A673 (cell line): ENCODE results near the gene EPN1.

Experiments
- EZH2 ChIP-seq: fragments of 200-600 bp; sonication (generic); IDR thresholded peaks from 2 replicates; pipeline ENCODE4 v1.6.1; 2017; ENCODE audit warnings: borderline replicate concordance, low read depth, mild to moderate bottlenecking, mixed read lengths, antibody characterized with exemption, low read length; ENCODE audit not compliant: poor library complexity, severe bottlenecking
- TF ChIP-seq, protein P1 (sequence below): fragments of 300-800, 200-600 bp; sonication (generic); conservative IDR thresholded peaks from 2 replicates; pipeline ENCODE4 v1.5.1; 2017; ENCODE audit warnings: low read depth, mild to moderate bottlenecking, antibody characterized with exemption, low read length, moderate library complexity, mixed read lengths

DNA sequence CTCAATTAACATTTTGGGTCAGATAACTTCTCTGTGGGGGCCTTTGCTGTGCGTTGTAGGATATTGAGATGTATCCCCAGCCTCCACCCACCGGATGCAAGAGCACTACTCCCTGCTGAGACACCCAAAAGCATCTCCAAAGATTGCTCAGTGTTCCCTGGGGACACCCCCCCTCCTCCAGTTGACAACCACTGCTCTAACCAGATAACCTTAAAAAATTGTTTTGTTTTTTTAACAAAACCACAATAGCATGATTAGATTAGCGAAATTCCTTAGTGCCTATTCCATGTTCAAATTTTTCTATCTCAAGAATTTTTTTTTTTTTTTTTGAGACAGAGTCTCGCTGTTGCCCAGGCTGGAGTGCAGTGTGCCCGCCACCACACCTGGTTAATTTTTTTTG is 2.6 kb upstream of the EPN1 start:
- TF ChIP-seq, protein P1, sequence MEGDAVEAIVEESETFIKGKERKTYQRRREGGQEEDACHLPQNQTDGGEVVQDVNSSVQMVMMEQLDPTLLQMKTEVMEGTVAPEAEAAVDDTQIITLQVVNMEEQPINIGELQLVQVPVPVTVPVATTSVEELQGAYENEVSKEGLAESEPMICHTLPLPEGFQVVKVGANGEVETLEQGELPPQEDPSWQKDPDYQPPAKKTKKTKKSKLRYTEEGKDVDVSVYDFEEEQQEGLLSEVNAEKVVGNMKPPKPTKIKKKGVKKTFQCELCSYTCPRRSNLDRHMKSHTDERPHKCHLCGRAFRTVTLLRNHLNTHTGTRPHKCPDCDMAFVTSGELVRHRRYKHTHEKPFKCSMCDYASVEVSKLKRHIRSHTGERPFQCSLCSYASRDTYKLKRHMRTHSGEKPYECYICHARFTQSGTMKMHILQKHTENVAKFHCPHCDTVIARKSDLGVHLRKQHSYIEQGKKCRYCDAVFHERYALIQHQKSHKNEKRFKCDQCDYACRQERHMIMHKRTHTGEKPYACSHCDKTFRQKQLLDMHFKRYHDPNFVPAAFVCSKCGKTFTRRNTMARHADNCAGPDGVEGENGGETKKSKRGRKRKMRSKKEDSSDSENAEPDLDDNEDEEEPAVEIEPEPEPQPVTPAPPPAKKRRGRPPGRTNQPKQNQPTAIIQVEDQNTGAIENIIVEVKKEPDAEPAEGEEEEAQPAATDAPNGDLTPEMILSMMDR = no peak
- TF ChIP-seq EZH2 = no peak
